GM18868 (cell line): ENCODE measurements around the gene KCNIP3.
A peak's percentile ranks its signal among the peaks of the same experiment; 100 is the strongest.
"Not testable (repeated sequence)": the region's sequence is repeated elsewhere in the genome, so short reads cannot be mapped to it uniquely, and the experiment has no call there.

ENCODE experiments used
- ATAC-seq: cut with Tn5 transposase; IDR thresholded peaks from one replicate; pipeline ENCODE4 v1.9.1; 2021; ENCODE audit warnings: mild to moderate bottlenecking, moderate library complexity; ENCODE audit not compliant: unreplicated experiment

The KCNIP3 gene

DNA sequence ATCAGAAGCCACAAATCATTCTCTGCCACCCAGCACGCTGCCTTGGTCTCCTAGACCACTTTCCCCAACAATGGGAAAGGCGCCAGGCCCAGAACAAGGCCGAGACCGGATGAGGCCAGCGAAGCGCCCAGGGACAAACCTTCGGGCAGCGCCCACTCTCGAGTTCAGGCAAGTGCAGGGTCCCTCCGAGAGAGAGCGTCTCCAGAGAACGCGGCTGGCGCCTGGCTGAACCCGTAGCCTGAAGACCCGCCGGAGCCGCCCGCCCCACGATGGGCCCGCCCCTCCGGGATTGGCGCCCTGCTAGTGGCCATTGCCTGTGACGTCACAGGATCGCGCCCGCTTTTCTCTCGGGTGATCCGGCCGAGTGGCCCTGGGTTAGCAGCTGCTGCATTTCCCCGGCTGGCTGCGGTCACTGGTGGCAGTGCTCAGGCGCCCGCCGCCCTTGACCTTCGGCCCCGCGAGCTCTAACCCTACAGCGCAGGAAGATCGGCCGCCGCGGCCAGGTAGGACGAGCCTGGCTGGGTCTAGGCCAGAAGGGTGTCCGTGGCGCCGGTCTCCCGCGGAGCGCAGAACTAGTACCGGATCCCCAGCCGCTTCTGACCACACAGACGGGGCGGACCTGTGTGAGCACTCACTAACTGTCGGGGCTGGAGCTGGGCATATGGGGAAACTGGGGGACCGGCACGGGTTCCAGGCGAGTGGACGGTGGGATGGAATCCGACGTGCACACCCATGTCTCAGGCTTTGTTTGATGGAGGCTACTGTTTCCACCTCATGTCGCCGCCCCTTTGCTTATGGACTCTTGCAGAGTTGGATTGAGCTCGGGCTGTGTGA, 105.4 kb downstream of the KCNIP3 start, which contains the start of gene FAHD2A:
FAHD2A (plus strand) TSS at position 339 of the 834 bp plus-strand sequence. CDS start 2,851 bp downstream, outside the sequence.
- ATAC-seq, result peak; percentile 91

GRCh38 chr2:95403204-95403721, 106.1 kb downstream of the KCNIP3 start:
- ATAC-seq, result peak; percentile 41

DNA sequence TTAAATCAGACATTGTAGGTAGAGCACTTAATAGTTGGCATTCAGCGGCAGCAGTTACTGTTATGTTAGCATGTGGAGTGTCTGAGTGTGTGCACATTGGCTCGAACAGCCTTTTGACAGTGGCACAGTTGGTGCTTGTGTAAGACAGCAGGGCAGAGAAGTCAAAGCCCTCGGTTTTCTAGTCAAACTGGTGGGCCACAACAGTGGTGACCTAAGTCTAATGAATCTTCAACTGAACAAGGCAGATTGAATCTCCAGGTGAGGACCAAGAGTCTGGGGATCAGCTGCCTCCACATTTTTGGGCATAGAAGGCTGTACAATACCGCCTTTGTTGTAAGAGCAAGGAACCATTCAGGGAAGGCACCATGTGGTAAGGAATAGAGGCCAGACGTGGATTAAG, 106.7 kb downstream of the KCNIP3 start:
- not testable (repeated sequence) for ATAC-seq

DNA sequence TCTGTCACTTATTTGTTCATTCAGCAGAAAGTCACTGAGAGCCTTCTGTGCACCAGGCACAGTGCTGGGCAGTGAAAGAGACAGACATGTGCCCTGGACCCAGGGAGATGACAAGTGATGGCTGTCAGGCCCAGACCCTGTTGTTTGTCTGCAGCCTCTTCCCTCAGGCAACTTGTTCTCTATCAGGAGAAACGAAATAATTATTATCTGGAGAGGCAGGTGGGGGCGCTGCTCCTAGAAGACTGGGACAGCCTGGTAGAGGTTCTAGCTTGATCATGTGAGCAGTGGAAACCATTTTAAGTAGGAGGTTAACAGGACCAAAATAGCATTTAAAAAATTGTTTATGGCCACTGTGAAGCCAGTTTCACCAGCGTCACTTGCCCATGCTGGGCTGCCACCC, 107.5 kb downstream of the KCNIP3 start:
- ATAC-seq, result not testable (repeated sequence)

DNA sequence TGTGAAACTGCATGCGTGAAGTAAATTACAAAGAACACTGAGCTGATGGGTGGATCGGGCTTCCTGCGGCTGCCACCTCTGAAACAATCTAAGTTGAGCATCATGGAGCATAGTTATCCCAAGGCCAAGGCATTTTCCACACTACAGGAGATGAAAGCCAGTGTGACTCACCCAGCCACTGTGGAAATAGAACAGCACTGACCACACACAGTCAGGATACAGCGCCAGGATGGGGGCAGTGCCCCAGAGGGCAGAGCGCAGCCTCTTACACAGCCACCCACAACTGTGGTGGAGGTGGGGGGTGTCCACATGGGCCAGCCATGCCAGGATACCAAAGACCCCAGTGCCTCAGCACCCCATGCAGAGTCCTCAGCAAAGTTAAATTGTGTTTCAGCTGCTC, 114.1 kb downstream of the KCNIP3 start:
- not testable (repeated sequence) for ATAC-seq

GRCh38 chr2:95414015-95414594, 117.0 kb downstream of the KCNIP3 start:
- ATAC-seq, result peak; percentile 86

DNA sequence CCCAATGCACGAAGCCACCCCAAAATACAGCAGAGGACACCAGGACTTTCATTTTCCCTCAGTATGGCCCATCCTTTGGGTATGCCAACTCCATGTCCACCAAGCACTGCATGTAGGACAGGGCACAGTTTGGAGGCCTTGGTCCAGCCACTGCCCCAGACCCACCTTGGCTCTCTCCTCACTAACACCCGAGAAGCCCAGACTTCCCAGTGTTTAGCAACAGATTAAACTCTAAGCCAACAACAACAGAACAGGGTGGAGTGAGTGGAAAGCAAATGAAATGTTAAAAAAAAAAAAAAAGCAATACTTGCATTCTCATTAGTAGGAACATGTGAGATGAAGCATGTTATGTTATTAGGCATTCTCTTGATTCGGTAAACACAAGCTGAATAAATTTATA, 118.0 kb downstream of the KCNIP3 start:
- not testable (repeated sequence) for ATAC-seq

GRCh38 chr2:95415561-95415960, 118.4 kb downstream of the KCNIP3 start:
- not testable (repeated sequence) for ATAC-seq

GRCh38 chr2:95427196-95427867, 130.2 kb downstream of the KCNIP3 start:
- not testable (repeated sequence) for ATAC-seq

GRCh38 chr2:95429748-95430467, 132.8 kb downstream of the KCNIP3 start:
- not testable (repeated sequence) for ATAC-seq

DNA sequence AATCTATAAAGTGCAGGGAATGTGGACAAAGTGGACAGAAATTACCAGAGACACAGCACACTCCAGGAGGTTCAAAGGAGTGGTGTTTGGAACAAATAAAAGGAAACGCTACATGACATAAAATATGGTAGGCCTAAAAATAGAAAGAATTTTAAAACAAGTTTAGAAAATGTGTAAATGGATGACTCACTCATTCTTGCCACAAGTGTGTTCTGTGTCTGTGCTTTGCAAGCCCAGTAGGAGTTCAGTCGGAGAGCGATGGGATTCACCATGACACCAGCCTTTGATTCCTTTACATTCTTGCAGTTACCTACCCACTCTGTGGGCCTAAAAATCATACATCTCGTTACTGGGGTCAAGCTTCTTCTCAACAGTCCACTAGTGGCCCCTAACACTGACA, 136.2 kb downstream of the KCNIP3 start:
- ATAC-seq, result not testable (repeated sequence)

- ATAC-seq, result not testable (repeated sequence)
These were observed 136.8 kb downstream of the KCNIP3 start for GRCh38 chr2:95433973-95434372.

- not testable (repeated sequence) for ATAC-seq
These were observed 137.4 kb downstream of the KCNIP3 start for GRCh38 chr2:95434507-95435076.

- ATAC-seq, result not testable (repeated sequence)
These were observed 138.2 kb downstream of the KCNIP3 start for GRCh38 chr2:95435162-95435871.
